Smooth muscle cell (in vitro differentiated cells): ENCODE measurements around the gene KIF1A. TPM values are rescaled to one million over a fixed set of nuclear protein-coding genes. Genes with fewer than 3 reads are reported as not detected.

Experiments used
- DNase-seq: peaks from one replicate; lab custom pipeline; 2025; ENCODE audit not compliant: unreplicated experiment; lab: John Stamatoyannopoulos, UW
- H2AFZ ChIP-seq: fragments of 200-600 bp; sonication (generic); 2 replicates; pipeline ENCODE4 v1.6.0; 2016; ENCODE audit warnings: antibody characterized with exemption, low read depth, mild to moderate bottlenecking
- H3F3A ChIP-seq: fragments of 200-600 bp; sonication (generic); 2 replicates; pipeline ENCODE4 v1.6.0; 2017; ENCODE audit warnings: antibody characterized with exemption, low read depth
- H3K27ac ChIP-seq: fragments of 200-600 bp; sonication (generic); 2 replicates; pipeline ENCODE4 v1.5.1; 2016; ENCODE audit warnings: low read depth, mild to moderate bottlenecking
- H3K27me3 ChIP-seq: fragments of 200-600 bp; sonication (generic); 2 replicates; pipeline ENCODE4 v1.6.1; 2016; ENCODE audit warnings: low read depth, mild to moderate bottlenecking
- H3K36me3 ChIP-seq: fragments of 200-600 bp; sonication (generic); 2 replicates; pipeline ENCODE4 v1.5.1; 2016; ENCODE audit warnings: low read depth
- H3K4me1 ChIP-seq: fragments of 200-600 bp; sonication (generic); 2 replicates; pipeline ENCODE4 v1.5.1; 2016; ENCODE audit warnings: low read depth
- H3K4me2 ChIP-seq: fragments of 200-600 bp; sonication (generic); 2 replicates; pipeline ENCODE4 v1.6.0; 2016; ENCODE audit warnings: mild to moderate bottlenecking
- H3K4me3 ChIP-seq: fragments of 200-600 bp; sonication (generic); 2 replicates; pipeline ENCODE4 v1.5.1; 2016; ENCODE audit warnings: mild to moderate bottlenecking
- H3K79me2 ChIP-seq: fragments of 200-600 bp; sonication (generic); 2 replicates; pipeline ENCODE4 v1.6.0; 2016; ENCODE audit warnings: low read depth, mild to moderate bottlenecking
- H3K9ac ChIP-seq: fragments of 200-600 bp; sonication (generic); 2 replicates; pipeline ENCODE4 v1.6.0; 2016; ENCODE audit warnings: low read depth
- H3K9me3 ChIP-seq: fragments of 200-600 bp; sonication (generic); replicated peaks from 2 replicates; pipeline ENCODE4 v1.5.1; 2016; ENCODE audit warnings: low read depth
- H4K20me1 ChIP-seq: fragments of 200-600 bp; sonication (generic); 2 replicates; pipeline ENCODE4 v1.6.0; 2016; ENCODE audit warnings: low read depth
- CTCF ChIP-seq: fragments of 200-600 bp; sonication (generic); IDR thresholded peaks from 2 replicates; pipeline ENCODE4 v1.5.1; 2017; ENCODE audit warnings: borderline replicate concordance, mild to moderate bottlenecking, antibody characterized with exemption; ENCODE audit not compliant: insufficient read depth, poor library complexity, severe bottlenecking
- WGBS: methylation state at CpG from one replicate; pipeline ENCODE4 v1.1.7; 2016; ENCODE audit warnings: low lambda C conversion rate; 5-methylcytosine and 5-hydroxymethylcytosine counted together
- polyA plus RNA-seq: library from polyadenylated mRNA; unstranded; fragments of >200 nt; fragmentation: Nextera tagmentation; extraction: Ambion mirVana; gene quantifications from 2 replicates; pipeline ENCODE4 v1.2.1, GENCODE V29; 2016
- total RNA-seq: library from RNA; depleted of rRNA; stranded (reverse); fragments of >200 nt; gene quantifications from 2 replicates; pipeline ENCODE4 v1.2.3, GENCODE V29; 2014

The KIF1A gene
- total RNA-seq (3.1 and 8.4 TPM in 2 replicates), polyA plus RNA-seq (4.6 and 8.1 TPM in 2 replicates)

GRCh38 chr2:240819858-240820606 lies at the start of gene KIF1A:
TSS of gene KIF1A (minus strand) at chr2:240820219. CDS start at chr2:240797752, 22,467 bp downstream.
- Histone ChIP-seq H3K4me3 (peak within 1 kb of the TSS; percentile 56), H2AFZ (peak within 1 kb of the TSS; percentile 69)

GRCh38 chr2:240869109-240869955 lies 49.3 kb upstream of the KIF1A start:
- Histone ChIP-seq H3K4me2 (no peak overlapping the region), H3K27me3 (peaks cover 3% of the 10 kb centered on the region)
- 93% methylated on average over 25 of the region's 25 CpGs for WGBS

More at GRCh38 chr2:240819858-240820606, at the start of gene KIF1A:
- no peaks in the 10 kb centered on the region for H3K79me2 ChIP-seq
- H3K4me2 ChIP-seq: peak within 1 kb of the TSS; percentile 93
- peaks cover 16% of the 10 kb centered on the region for H3K4me1 ChIP-seq
- WGBS: 1% methylated on average over 36 of the region's 104 CpGs
- peaks cover 65% of the 10 kb centered on the region for H3K27me3 ChIP-seq
- no peak within 1 kb of the TSS for H3K9ac ChIP-seq
- H3F3A ChIP-seq: no peaks in the 10 kb centered on the region
- H3K9me3 ChIP-seq: no peaks in the 10 kb centered on the region
- DNase-seq: no peak
- H4K20me1 ChIP-seq: no peaks in the 10 kb centered on the region
- no peaks in the 10 kb centered on the region for H3K36me3 ChIP-seq
- no peak within 1 kb of the TSS for H3K27ac ChIP-seq
- no peak for TF ChIP-seq CTCF

GRCh38 chr2:240868286-240869108 lies 48.5 kb upstream of the KIF1A start, which contains the start of gene AGXT:
TSS of gene AGXT (plus strand) at chr2:240868824. CDS start at chr2:240868866, 42 bp downstream.
- no peak within 1 kb of the TSS for H3K4me3 ChIP-seq
- H2AFZ ChIP-seq: no peak within 1 kb of the TSS
- no peak for DNase-seq
- H3K79me2 ChIP-seq: no peaks in the 10 kb centered on the region
- H3K9me3 ChIP-seq: no peaks in the 10 kb centered on the region
- H3K36me3 ChIP-seq: no peaks in the 10 kb centered on the region
- H3K4me1 ChIP-seq: no peaks in the 10 kb centered on the region
- no peak within 1 kb of the TSS for H3K4me2 ChIP-seq
- H3K27ac ChIP-seq: no peak within 1 kb of the TSS
- H4K20me1 ChIP-seq: no peaks in the 10 kb centered on the region
- 77% methylated on average over 21 of the region's 21 CpGs for WGBS
- H3F3A ChIP-seq: no peaks in the 10 kb centered on the region
- no peak for TF ChIP-seq CTCF
- peaks cover 11% of the 10 kb centered on the region for H3K27me3 ChIP-seq
- no peak within 1 kb of the TSS for H3K9ac ChIP-seq

More at GRCh38 chr2:240869109-240869955, 49.3 kb upstream of the KIF1A start:
- H3K4me1 ChIP-seq: no peaks in the 10 kb centered on the region
- H3K36me3 ChIP-seq: no peaks in the 10 kb centered on the region
- no peaks in the 10 kb centered on the region for H4K20me1 ChIP-seq
- H3K27ac ChIP-seq: no peak overlapping the region
- H3K9me3 ChIP-seq: no peaks in the 10 kb centered on the region
- H3K79me2 ChIP-seq: no peaks in the 10 kb centered on the region
- no peak for DNase-seq
- no peaks in the 10 kb centered on the region for H3F3A ChIP-seq
- H3K4me3 ChIP-seq: no peak overlapping the region
- H2AFZ ChIP-seq: no peak overlapping the region
- no peak for TF ChIP-seq CTCF
- no peak overlapping the region for H3K9ac ChIP-seq
